ENCODE results near the gene PPP5C. TPM values are rescaled to one million over a fixed set of nuclear protein-coding genes. Genes with fewer than 3 reads are reported as not detected.
"Not testable (repeated sequence)": the region's sequence is repeated elsewhere in the genome, so short reads cannot be mapped to it uniquely, and the experiment has no call there.

Gene PPP5C
- total and polyA plus RNA-seq, 2 of the 13 experiments (the other 11 are each of a cell fraction or from before 2014, with no cell fraction given), result 41.6 to 67.9 TPM

DNA sequence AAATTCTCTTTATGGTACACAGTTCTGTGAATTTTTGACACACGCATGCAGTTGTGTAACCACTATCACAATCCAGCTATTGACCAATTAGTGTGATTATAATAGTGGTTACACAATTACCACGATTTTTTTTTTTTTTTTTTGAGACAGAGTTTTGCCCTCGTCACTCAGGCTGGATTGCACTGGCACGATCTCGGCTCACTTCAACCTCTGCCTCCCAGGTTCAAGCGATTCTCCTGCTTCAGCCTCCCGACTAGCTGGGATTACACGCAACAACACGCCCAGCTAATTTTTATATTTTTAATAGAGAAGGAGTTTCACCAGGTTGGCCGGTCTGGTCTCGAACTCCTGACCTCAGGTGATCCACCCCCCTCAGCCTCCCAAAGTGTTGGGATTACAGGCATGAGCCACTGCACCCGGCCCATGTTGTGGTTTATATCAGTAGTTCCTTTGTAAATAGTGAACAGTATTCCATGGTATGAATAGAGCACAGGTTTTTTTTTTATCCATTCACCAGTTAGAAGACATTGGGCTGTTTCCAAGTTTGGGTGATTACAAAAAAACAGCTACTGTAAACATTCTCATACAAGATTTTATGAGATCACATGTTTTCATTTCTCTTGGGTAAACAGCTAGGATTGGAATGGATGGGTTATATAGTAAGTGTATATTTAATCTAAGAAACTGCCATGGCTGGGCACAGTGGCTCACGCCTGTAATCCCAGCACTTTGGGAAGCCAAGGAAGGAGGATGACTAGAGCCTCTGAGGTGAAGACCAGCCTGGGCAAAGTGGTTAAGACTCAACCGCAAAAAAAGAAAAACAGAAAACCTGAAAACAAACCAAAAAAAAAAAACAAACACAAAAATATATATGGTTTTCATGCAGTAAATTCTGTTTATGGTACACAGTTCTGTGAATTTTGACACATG, 33.1 kb upstream of the PPP5C start:
- H3K4me1 ChIP-seq (ENCODE audit: insufficient read depth, low read length); ATAC-seq; DNase-seq (ENCODE audit: low spot score); FAIRE-seq; CTCF ChIA-PET (ENCODE audit: low intra/inter-chr PET ratio, low total read pairs); H2AFZ ChIP-seq (ENCODE audit: low read length); POLR2A ChIA-PET; intact Hi-C loops (cut with micrococcal nuclease; ENCODE audit: unreplicated experiment); H3K79me2 ChIP-seq (ENCODE audit: insufficient read depth, low read length); H3K9ac ChIP-seq (ENCODE audit: insufficient read depth, low read depth, low read length); H3K36me3 ChIP-seq (replicated peaks in 1 of 2; ENCODE audit: control insufficient read depth in 1 of 2, insufficient read depth in 2 of 2, low read length in 2 of 2); H3K27me3 ChIP-seq (ENCODE audit: control insufficient read depth in 1 of 2, insufficient read depth in 2 of 2, low read length in 2 of 2); H3K27ac ChIP-seq (ENCODE audit: extremely low read length, insufficient read depth, low read length); in situ Hi-C loops (cut with HindIII; ENCODE audit: extremely low pct_ligation_motif_present, low pct_unique_long_range_greater_than_20kb); H3K4me3 ChIP-seq (replicated peaks in 1 of 3; ENCODE audit: insufficient read depth in 1 of 3, low read depth in 2 of 3, low read length in 3 of 3); H4K20me1 ChIP-seq (ENCODE audit: insufficient read depth, low read length); BruUV-seq (replicated peaks); H3K9me3 ChIP-seq (ENCODE audit: low read length); H3K4me2 ChIP-seq (ENCODE audit: low read depth, low read length): not testable (repeated sequence)
- 61% methylated on average over 14 of the region's 14 CpGs for WGBS (ENCODE audit: low lambda C conversion rate)

DNA sequence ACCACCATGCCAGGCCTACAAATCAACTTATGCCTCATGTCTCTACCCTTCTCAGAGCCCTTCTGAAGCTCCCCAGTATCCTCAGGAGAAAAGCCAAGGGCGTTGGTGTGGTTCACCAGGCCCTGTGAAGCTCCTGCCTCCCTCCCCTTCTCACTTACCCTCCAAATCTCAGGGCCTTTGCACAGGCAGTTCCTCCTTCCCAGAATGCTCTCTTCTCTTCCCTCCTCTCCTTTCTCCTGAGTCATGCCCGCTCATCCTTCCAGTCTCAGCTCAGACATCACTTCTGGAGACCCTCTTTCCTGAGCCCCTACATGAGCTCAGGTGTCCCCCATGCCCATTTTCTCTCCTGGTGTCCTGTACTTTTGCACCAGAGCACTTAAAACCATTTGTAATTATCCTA, 29.5 kb upstream of the PPP5C start:
- POLR2A ChIA-PET, result no interaction called here
- WGBS (ENCODE audit: low lambda C conversion rate), result 5% methylated on average over 2 of the region's 2 CpGs
- FAIRE-seq, result no peak

More for the DNA sequence above, 29.5 kb upstream of the PPP5C start:
- Histone ChIP-seq H3K79me2 (ENCODE audit: insufficient read depth, low read length) (no peaks in the 10 kb centered on the region), H3K4me3 (replicated peaks in 1 of 3; ENCODE audit: insufficient read depth in 1 of 3, low read depth in 2 of 3, low read length in 3 of 3) (no peak overlapping the region), H4K20me1 (ENCODE audit: insufficient read depth, low read length) (no peaks in the 10 kb centered on the region), H3K27ac (ENCODE audit: extremely low read length, insufficient read depth, low read length) (no peak overlapping the region), H2AFZ (ENCODE audit: low read length) (no peak overlapping the region), H3K27me3 (ENCODE audit: control insufficient read depth in 1 of 2, insufficient read depth in 2 of 2, low read length in 2 of 2) (no peaks in the 10 kb centered on the region), H3K4me2 (ENCODE audit: low read depth, low read length) (no peak overlapping the region), H3K9ac (ENCODE audit: insufficient read depth, low read depth, low read length) (no peak overlapping the region), H3K36me3 (replicated peaks in 1 of 2; ENCODE audit: control insufficient read depth in 1 of 2, insufficient read depth in 2 of 2, low read length in 2 of 2) (no peaks in the 10 kb centered on the region), H3K9me3 (ENCODE audit: low read length) (no peaks in the 10 kb centered on the region), H3K4me1 (ENCODE audit: insufficient read depth, low read length) (no peaks in the 10 kb centered on the region)
- TF ChIP-seq TBX2 (CRISPR knock-in tag; IDR thresholded peaks at IDR 0.05; ENCODE audit: borderline replicate concordance), result no peak
- TF ChIP-seq ZNF292 (CRISPR knock-in tag; IDR thresholded peaks at IDR 0.05; ENCODE audit: borderline replicate concordance, low read depth), result no peak
- TF ChIP-seq, protein P1, sequence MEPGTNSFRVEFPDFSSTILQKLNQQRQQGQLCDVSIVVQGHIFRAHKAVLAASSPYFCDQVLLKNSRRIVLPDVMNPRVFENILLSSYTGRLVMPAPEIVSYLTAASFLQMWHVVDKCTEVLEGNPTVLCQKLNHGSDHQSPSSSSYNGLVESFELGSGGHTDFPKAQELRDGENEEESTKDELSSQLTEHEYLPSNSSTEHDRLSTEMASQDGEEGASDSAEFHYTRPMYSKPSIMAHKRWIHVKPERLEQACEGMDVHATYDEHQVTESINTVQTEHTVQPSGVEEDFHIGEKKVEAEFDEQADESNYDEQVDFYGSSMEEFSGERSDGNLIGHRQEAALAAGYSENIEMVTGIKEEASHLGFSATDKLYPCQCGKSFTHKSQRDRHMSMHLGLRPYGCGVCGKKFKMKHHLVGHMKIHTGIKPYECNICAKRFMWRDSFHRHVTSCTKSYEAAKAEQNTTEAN (CRISPR knock-in tag; conservative IDR thresholded peaks at IDR 0.05), result no peak
- TF ChIP-seq, protein P2, sequence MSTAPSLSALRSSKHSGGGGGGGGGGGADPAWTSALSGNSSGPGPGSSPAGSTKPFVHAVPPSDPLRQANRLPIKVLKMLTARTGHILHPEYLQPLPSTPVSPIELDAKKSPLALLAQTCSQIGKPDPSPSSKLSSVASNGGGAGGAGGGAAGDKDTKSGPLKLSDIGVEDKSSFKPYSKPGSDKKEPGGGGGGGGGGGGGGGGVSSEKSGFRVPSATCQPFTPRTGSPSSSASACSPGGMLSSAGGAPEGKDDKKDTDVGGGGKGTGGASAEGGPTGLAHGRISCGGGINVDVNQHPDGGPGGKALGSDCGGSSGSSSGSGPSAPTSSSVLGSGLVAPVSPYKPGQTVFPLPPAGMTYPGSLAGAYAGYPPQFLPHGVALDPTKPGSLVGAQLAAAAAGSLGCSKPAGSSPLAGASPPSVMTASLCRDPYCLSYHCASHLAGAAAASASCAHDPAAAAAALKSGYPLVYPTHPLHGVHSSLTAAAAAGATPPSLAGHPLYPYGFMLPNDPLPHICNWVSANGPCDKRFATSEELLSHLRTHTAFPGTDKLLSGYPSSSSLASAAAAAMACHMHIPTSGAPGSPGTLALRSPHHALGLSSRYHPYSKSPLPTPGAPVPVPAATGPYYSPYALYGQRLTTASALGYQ (CRISPR knock-in tag; IDR thresholded peaks at IDR 0.05), result no peak
- TF ChIP-seq YY1 (IDR thresholded peaks at IDR 0.05; ENCODE audit: insufficient read depth, insufficient replicate concordance, low read depth, low read length), result no peak
- no peak for TF ChIP-seq NFE2L1 (CRISPR knock-in tag; IDR thresholded peaks at IDR 0.05; ENCODE audit: borderline replicate concordance)
- TF ChIP-seq ZSCAN31 (CRISPR knock-in tag; IDR thresholded peaks at IDR 0.05; ENCODE audit: low read depth), result no peak
- no peak for TF ChIP-seq ZNF354B (CRISPR knock-in tag; IDR thresholded peaks at IDR 0.05)
- TF ChIP-seq, protein P3, sequence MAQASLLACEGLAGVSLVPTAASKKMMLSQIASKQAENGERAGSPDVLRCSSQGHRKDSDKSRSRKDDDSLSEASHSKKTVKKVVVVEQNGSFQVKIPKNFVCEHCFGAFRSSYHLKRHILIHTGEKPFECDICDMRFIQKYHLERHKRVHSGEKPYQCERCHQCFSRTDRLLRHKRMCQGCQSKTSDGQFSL (CRISPR knock-in tag; IDR thresholded peaks at IDR 0.05), result no peak
- TF ChIP-seq ZNF615 (CRISPR knock-in tag; IDR thresholded peaks at IDR 0.05; ENCODE audit: borderline replicate concordance), result no peak
- no peak for ATAC-seq
- BruUV-seq (replicated peaks), result no TSS peak
- intact Hi-C loops (cut with micrococcal nuclease; ENCODE audit: unreplicated experiment) (no loop called here), in situ Hi-C loops (cut with HindIII; ENCODE audit: extremely low pct_ligation_motif_present, low pct_unique_long_range_greater_than_20kb) (no loop called here)
- DNase-seq (ENCODE audit: low spot score), result no peak
- CTCF ChIA-PET (ENCODE audit: low intra/inter-chr PET ratio, low total read pairs), result no interaction called here
